Adrenal gland (tissue), 5 donors: ENCODE data around the gene WSCD2.

Experiments
- CTCF ChIP-seq, 6 experiments: fragments of 450-650 bp in 4 of 6; fragments of 200-600 bp in 2 of 6; sonication (generic) in 1 of 6; IDR thresholded peaks; 1 replicate in 5 of 6; 2 replicates in 1 of 6; pipeline versions ENCODE4 v1.5.1 to v1.8.0; 2016 to 2021; ENCODE audit warnings: antibody characterized with exemption in 6 of 6, mild to moderate bottlenecking in 2 of 6, moderate library complexity in 1 of 6
- POLR2A ChIP-seq, 2 donors: fragments of 450-650 bp; IDR thresholded peaks; one replicate each; pipeline ENCODE4 v1.6.1; 2017; ENCODE audit warnings: antibody characterized with exemption in 2 of 2, mild to moderate bottlenecking in 2 of 2, moderate library complexity in 1 of 2
- donor health status: DM: no; HTN: no; CAD: no.

- TF ChIP-seq CTCF (IDR thresholded peaks at IDR 0.05) (no peak), POLR2A (IDR thresholded peaks at IDR 0.05) (no peak)
Measured at GRCh38 chr12:108205864-108206263, 76.8 kb downstream of the WSCD2 start.
